ENCODE measurements around the gene DNAH8.

DNAH8 gene

GRCh38 chr6:38976801-38977500, 261.8 kb downstream of the DNAH8 start:
- DNase-seq: no peak

GRCh38 chr6:38978139-38978704, 263.1 kb downstream of the DNAH8 start:
- DNase-seq: no peak

- DNase-seq: no peak
Observed at GRCh38 chr6:38982470-38982869, 267.4 kb downstream of the DNAH8 start.

GRCh38 chr6:38984723-38985122, 269.6 kb downstream of the DNAH8 start:
- no peak for DNase-seq

GRCh38 chr6:38985839-38986238, 270.7 kb downstream of the DNAH8 start:
- no peak for DNase-seq

- no peak for DNase-seq
Observed at GRCh38 chr6:38987503-38987902, 272.4 kb downstream of the DNAH8 start.

GRCh38 chr6:38988736-38989449, 273.8 kb downstream of the DNAH8 start:
- no peak for DNase-seq

GRCh38 chr6:38990475-38990874, 275.4 kb downstream of the DNAH8 start:
- no peak for DNase-seq

GRCh38 chr6:38996676-38997075, 281.6 kb downstream of the DNAH8 start:
- no peak for DNase-seq

- DNase-seq: peak in 1 of 2 experiments; percentile 19
Observed at GRCh38 chr6:38997128-38997761, 282.1 kb downstream of the DNAH8 start.

GRCh38 chr6:39003072-39003471, 288.0 kb downstream of the DNAH8 start:
- DNase-seq: no peak

- no peak for DNase-seq
Observed at GRCh38 chr6:39003492-39003891, 288.4 kb downstream of the DNAH8 start.

- no peak for DNase-seq
Observed at GRCh38 chr6:39004801-39005200, 289.7 kb downstream of the DNAH8 start.

GRCh38 chr6:39005774-39006173, 290.7 kb downstream of the DNAH8 start:
- peak; percentile 72 to 78 for DNase-seq

GRCh38 chr6:39007575-39007974, 292.5 kb downstream of the DNAH8 start:
- no peak for DNase-seq

GRCh38 chr6:39008737-39009136, 293.6 kb downstream of the DNAH8 start:
- no peak for DNase-seq

- DNase-seq: no peak
Observed at GRCh38 chr6:39009476-39009875, 294.4 kb downstream of the DNAH8 start.

- no peak for DNase-seq
Observed at GRCh38 chr6:39016839-39017546, 301.9 kb downstream of the DNAH8 start.

GRCh38 chr6:39017547-39017880, 302.4 kb downstream of the DNAH8 start:
- DNase-seq: no peak

- DNase-seq: no peak
Observed at GRCh38 chr6:39018103-39018502, 303.0 kb downstream of the DNAH8 start.

GRCh38 chr6:39020136-39020535, 305.0 kb downstream of the DNAH8 start:
- DNase-seq: no peak

- no peak for DNase-seq
Observed at GRCh38 chr6:39021041-39021440, 305.9 kb downstream of the DNAH8 start.

- DNase-seq: no peak
Observed at GRCh38 chr6:39021779-39022178, 306.7 kb downstream of the DNAH8 start.

Data from SHP77 (cell line).